H1 (cell line): ENCODE data around the gene RAP1A. TPM values are rescaled to one million over a fixed set of nuclear protein-coding genes. Genes with fewer than 3 reads are reported as not detected.

ENCODE experiments used
- CHD7 ChIP-seq: fragments of 300-600 bp; sonication (generic); IDR thresholded peaks from 2 replicates; pipeline ENCODE4 v1.7.1; 2012; ENCODE audit warnings: low read length, moderate library complexity, mild to moderate bottlenecking, inconsistent platforms; ENCODE audit not compliant: insufficient replicate concordance
- CREB1 ChIP-seq: IDR thresholded peaks from 2 replicates; pipeline ENCODE4 v1.6.1; 2012; ENCODE audit warnings: inconsistent platforms
- CTBP2 ChIP-seq: IDR thresholded peaks from 2 replicates; pipeline ENCODE4 v1.7.0; 2011; ENCODE audit warnings: borderline replicate concordance, mild to moderate bottlenecking, moderate library complexity, mixed read lengths, low read length; ENCODE audit not compliant: insufficient read depth, insufficient read length
- TAF7 ChIP-seq: optimal IDR thresholded peaks from 2 replicates; pipeline ENCODE3; 2011; ENCODE audit warnings: low read depth, mild to moderate bottlenecking, inconsistent platforms, low read length, moderate library complexity, borderline replicate concordance
- polyA plus RNA-seq, 7 experiments: library from polyadenylated mRNA; depleted of rRNA in 3 of 7; stranded (reverse) in 5 of 7; unstranded in 2 of 7; fragments of >200 nt in 5 of 7; fragments of 200-250 nt in 2 of 7; gene quantifications; 1 replicate in 5 of 7; 2 replicates in 1 of 7; 4 replicates in 1 of 7; pipeline versions ENCODE4 v1.2.1 to v1.2.3, GENCODE V29; 2011 to 2013; ENCODE audit warnings: missing spikeins in 2 of 7, mixed read lengths in 2 of 7
- total RNA-seq: library from RNA; stranded (reverse); fragmentation: NEBNext Ultra II Directional; extraction: Animal tissue kit (Norgen Biotek cat#: 25700); gene quantifications from 2 replicates; pipeline ENCODE4 v1.2.1, GENCODE V29; 2021

The RAP1A gene
- total and polyA plus RNA-seq, 2 of the 8 experiments (the other 6 are each of a cell fraction or from before 2014, with no cell fraction given) = 10.9 to 35.8 TPM

GRCh38 chr1:111727056-111727455 is 107.5 kb downstream of the RAP1A start (continued):
- no peak for TF ChIP-seq TAF7
- no peak for TF ChIP-seq CTBP2
- no peak for TF ChIP-seq CHD7
- TF ChIP-seq CREB1 = no peak
